Ovary (tissue), 9 donors: Measurements from ENCODE around the gene RASA3. TPM values are rescaled to one million over a fixed set of nuclear protein-coding genes. Genes with fewer than 3 reads are reported as not detected.

ENCODE experiments used
- DNase-seq, 5 donors: peaks; one replicate each; pipeline ENCODE4 v3.0.0-alpha.2; 2019 to 2020
- H3K27ac ChIP-seq, 2 donors: fragments of 200-600 bp; one replicate each; pipeline versions ENCODE4 v1.5.1 to v1.8.0; 2019 to 2022
- H3K27me3 ChIP-seq: fragments of 200-600 bp; one replicate; pipeline ENCODE4 v1.8.0; 2022
- H3K36me3 ChIP-seq: fragments of 200-600 bp; sonication (generic); one replicate; pipeline ENCODE4 v1.5.1; 2019
- H3K4me1 ChIP-seq: one replicate; pipeline ENCODE4 v1.8.1; 2013; ENCODE audit warnings: mild to moderate bottlenecking, moderate library complexity; ENCODE audit not compliant: insufficient read depth
- H3K4me3 ChIP-seq: fragments of 200-600 bp; sonication (generic); one replicate; pipeline ENCODE4 v1.5.1; 2017
- H3K9me3 ChIP-seq, 2 donors: fragments of 200-600 bp in 1 of 2; sonication (generic) in 1 of 2; one replicate each; pipeline versions ENCODE4 v1.5.1 to v1.8.1; 2013 to 2019; ENCODE audit warnings: mild to moderate bottlenecking in 1 of 2, moderate library complexity in 1 of 2
- EP300 ChIP-seq: sonication (generic); formaldehyde crosslinking; IDR thresholded peaks from one replicate; pipeline ENCODE4 v1.6.1; 2017; ENCODE audit warnings: antibody characterized with exemption
- POLR2A ChIP-seq: fragments of 450-650 bp; IDR thresholded peaks from one replicate; pipeline ENCODE4 v1.6.1; 2017; ENCODE audit warnings: antibody characterized with exemption, mild to moderate bottlenecking, moderate library complexity
- WGBS, 3 donors: extraction: QIAGEN DNeasy Blood & Tissue Kit in 1 of 3; methylation state at CpG; one replicate each; pipeline versions ENCODE4 v1.1.5 to v1.1.7; 2013 to 2017; 5-methylcytosine and 5-hydroxymethylcytosine counted together
- intact Hi-C, 4 donors: fragments of 100-400 bp; cut with DNase I; formaldehyde crosslinking; loops; one replicate each; pipeline versions ENCODE4 v1.11.0 to v1.15.1; 2022 to 2023
- polyA plus RNA-seq, 2 donors: library from polyadenylated mRNA; stranded (reverse); fragments of 200-250 nt in 1 of 2; fragments of 350-450 nt in 1 of 2; fragmentation: Illumina TruSeq in 1 of 2; extraction: RNeasy Lipid Tissue Mini Kit (QIAGEN cat#74804) in 1 of 2; gene quantifications; one replicate each; pipeline ENCODE4 v1.2.3, GENCODE V29; 2013 to 2014
- total RNA-seq, 7 donors: library from RNA; depleted of rRNA in 2 of 7; stranded (reverse); fragments of >200 nt in 2 of 7; fragmentation: NEBNext Ultra II Directional in 3 of 7; extraction: Animal tissue kit (Norgen Biotek cat#: 25700) in 3 of 7; gene quantifications; one replicate each; pipeline versions ENCODE4 v1.1.0 to v1.2.4, GENCODE V29; 2016 to 2023
- TF ChIP-seq, protein P1 (sequence below), 3 donors: fragments of 450-650 bp in 2 of 3; fragments of 200-600 bp in 1 of 3; IDR thresholded peaks; one replicate each; pipeline versions ENCODE4 v1.5.1 to v1.8.0; 2016 to 2022; ENCODE audit warnings: antibody characterized with exemption in 3 of 3, mild to moderate bottlenecking in 1 of 3
- donor health status: DM: no; HTN: no; CAD: no; lungs with moderate emphysema.
- donor health status: DM: no; HTN: no; CAD: no.
- donor health status: Bipolar disorder and iron deficiency.
- donor health status: DM: yes; HTN: yes; CAD: no.
- donor health status: DM: no; HTN: no; CAD: no.
- donor health status: DM: yes; HTN: yes; CAD: no.

RASA3 gene
- total and polyA plus RNA-seq, 9 donors: 5.4 to 16.9 (median 9.4) TPM

DNA sequence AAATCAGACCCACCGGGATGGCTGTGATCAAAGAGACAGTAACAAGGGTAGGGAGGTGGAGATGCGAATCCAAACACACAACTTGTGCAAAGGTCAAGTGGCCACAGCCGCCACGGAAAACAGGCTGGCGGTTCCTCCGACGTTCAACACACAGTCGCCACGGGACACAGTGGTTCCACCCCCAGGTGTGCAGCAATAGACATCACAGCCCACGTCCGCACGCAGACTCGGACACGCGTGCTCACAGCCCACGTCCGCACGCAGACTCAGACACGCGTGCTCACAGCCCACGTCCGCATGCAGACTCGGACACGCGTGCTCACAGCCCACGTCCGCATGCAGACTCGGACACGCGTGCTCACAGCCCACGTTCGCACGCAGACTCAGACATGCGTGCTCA, 70.1 kb downstream of the RASA3 start:
- Histone ChIP-seq H3K9me3 (no peaks in the 10 kb centered on the region), H3K27ac (no peak overlapping the region), H3K4me1 (peaks cover 17% of the 10 kb centered on the region), H3K36me3 (no peaks in the 10 kb centered on the region), H3K4me3 (no peak overlapping the region), H3K27me3 (no peaks in the 10 kb centered on the region)
- TF ChIP-seq, protein P1, sequence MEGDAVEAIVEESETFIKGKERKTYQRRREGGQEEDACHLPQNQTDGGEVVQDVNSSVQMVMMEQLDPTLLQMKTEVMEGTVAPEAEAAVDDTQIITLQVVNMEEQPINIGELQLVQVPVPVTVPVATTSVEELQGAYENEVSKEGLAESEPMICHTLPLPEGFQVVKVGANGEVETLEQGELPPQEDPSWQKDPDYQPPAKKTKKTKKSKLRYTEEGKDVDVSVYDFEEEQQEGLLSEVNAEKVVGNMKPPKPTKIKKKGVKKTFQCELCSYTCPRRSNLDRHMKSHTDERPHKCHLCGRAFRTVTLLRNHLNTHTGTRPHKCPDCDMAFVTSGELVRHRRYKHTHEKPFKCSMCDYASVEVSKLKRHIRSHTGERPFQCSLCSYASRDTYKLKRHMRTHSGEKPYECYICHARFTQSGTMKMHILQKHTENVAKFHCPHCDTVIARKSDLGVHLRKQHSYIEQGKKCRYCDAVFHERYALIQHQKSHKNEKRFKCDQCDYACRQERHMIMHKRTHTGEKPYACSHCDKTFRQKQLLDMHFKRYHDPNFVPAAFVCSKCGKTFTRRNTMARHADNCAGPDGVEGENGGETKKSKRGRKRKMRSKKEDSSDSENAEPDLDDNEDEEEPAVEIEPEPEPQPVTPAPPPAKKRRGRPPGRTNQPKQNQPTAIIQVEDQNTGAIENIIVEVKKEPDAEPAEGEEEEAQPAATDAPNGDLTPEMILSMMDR (IDR thresholded peaks at IDR 0.05): no peak
- TF ChIP-seq EP300 (no peak), POLR2A (no peak)
- intact Hi-C loops: loop anchor here in 1 of 4 donors (10.0 kb wide), 1 partner anchor 72 kb away; the partner anchor contains the start of gene RASA3
- no peak for DNase-seq
- WGBS, 3 donors: 92 to 96% (median 95%) methylated on average over 34 of the region's 34 CpGs

DNA sequence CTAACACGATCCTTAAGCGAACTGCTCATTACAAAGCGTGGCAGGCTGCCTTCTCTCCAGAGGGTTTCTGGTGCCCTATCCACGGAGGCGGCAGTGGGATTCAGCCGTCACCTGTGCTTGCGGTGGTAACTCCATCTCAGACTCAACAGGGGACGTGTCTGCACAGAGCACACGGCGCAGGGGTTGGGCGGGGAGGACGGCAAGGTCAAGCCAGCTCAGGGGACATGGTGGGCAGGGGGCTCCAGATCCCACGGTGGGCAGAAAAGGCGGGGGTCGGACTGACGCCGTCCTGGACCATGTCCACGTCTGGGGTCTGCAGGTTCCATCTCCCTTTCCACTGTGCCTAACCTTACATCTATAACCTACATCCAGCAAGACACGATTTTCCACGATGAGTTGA, 70.7 kb downstream of the RASA3 start:
- no peak overlapping the region for H3K4me3 ChIP-seq
- intact Hi-C loops: loop anchor here in 1 of 4 donors (10.0 kb wide), 1 partner anchor 73 kb away; the partner anchor contains the start of gene RASA3
- H3K36me3 ChIP-seq: no peaks in the 10 kb centered on the region
- H3K9me3 ChIP-seq: no peaks in the 10 kb centered on the region
- no peaks in the 10 kb centered on the region for H3K27me3 ChIP-seq
- no peak overlapping the region for H3K27ac ChIP-seq
- 94 to 95% (median 95%) methylated on average over 20 of the region's 20 CpGs for WGBS, 3 donors
- no peak for TF ChIP-seq EP300
- TF ChIP-seq POLR2A: no peak
- TF ChIP-seq, protein P1 (IDR thresholded peaks at IDR 0.05): no peak
- DNase-seq: no peak
- H3K4me1 ChIP-seq: peaks cover 17% of the 10 kb centered on the region

DNA sequence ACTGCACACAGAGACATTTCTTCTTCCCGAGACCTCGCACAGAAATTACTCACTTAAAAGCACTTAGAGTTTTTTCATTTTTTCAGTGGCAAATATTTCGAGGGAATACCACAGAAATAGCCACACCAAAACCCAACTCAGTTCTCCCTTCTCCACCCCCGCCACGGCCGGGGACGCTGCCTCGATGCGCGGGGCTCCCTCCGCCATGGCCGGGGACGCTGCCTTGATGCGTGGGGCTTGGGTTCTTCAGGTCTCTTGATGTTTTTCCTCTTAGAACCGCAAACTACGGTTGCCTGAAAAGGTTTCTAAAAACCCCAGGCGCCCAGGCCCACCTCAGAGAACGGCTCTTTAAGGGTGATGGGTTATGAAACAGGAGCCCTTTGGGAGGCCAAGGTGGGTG, 71.4 kb downstream of the RASA3 start:
- H3K4me1 ChIP-seq: peaks cover 17% of the 10 kb centered on the region
- no peak for TF ChIP-seq POLR2A
- TF ChIP-seq, protein P1 (IDR thresholded peaks at IDR 0.05): no peak
- TF ChIP-seq EP300: no peak
- no peaks in the 10 kb centered on the region for H3K9me3 ChIP-seq
- 94 to 96% (median 95%) methylated on average over 18 of the region's 18 CpGs for WGBS, 3 donors
- no peak overlapping the region for H3K27ac ChIP-seq
- intact Hi-C loops: loop anchor here in 1 of 4 donors (10.0 kb wide), 1 partner anchor 74 kb away; the partner anchor contains the start of gene RASA3
- no peaks in the 10 kb centered on the region for H3K36me3 ChIP-seq
- no peak overlapping the region for H3K4me3 ChIP-seq
- H3K27me3 ChIP-seq: no peaks in the 10 kb centered on the region
- DNase-seq: no peak

DNA sequence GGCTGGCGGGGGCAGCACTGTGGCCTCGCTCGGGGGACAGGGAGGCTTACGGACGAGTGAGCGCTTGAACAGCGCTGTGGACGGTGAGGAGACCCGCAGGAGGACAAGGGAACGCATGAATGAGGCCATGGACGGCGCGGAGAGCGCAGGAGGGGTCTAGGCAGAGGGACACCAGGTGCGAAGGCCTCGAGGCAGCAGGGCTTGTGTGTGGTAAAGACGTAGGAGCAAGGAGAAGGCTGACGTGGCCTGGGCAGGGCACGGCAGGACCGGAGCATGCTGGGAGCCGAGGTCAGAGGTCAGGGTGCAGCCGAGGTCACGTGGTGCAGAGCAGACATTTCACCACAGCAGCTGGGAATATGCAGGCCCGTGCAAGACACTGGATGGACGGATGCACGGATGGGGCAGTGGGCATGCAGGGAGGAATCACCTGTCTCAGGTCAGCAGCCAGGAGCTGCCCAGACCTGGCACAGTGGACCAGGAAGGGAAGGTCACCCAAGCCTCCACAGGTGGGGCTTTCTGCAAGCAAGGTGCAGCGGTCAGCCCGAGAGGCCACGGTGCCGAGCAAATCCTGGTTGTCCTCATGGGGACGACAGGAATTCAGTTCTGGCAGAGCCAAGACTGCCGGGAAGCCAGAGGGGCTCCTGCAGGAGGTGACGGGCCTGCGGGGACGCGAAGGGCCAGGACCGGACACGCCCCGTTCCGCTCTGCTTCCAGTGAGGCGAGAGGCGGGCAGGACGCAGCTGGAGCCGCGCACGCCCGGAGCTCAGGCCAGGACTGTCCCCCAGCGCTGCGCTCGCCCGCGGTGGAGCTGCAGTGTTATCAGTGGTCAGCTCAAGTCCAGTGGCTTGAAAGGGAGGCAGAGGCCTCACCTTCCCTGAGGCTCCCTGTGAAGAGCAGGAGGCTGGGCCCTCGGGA, 72.2 kb downstream of the RASA3 start:
- Histone ChIP-seq H3K27ac (no peak overlapping the region), H3K4me1 (peaks cover 10% of the 10 kb centered on the region), H3K27me3 (no peaks in the 10 kb centered on the region), H3K4me3 (no peak overlapping the region), H3K9me3 (no peaks in the 10 kb centered on the region), H3K36me3 (no peaks in the 10 kb centered on the region)
- TF ChIP-seq POLR2A: no peak
- no peak for TF ChIP-seq EP300
- TF ChIP-seq, protein P1 (IDR thresholded peaks at IDR 0.05): no peak
- intact Hi-C loops: loop anchor here in 2 of 4 donors (10.0 kb wide), 1 partner anchor 75 kb away; the partner anchor contains the start of gene RASA3 (in 2 of the 2)
- WGBS, 3 donors: 88 to 94% (median 92%) methylated on average over 53 of the region's 53 CpGs
- no peak for DNase-seq
